Panc1 (cell line): Measurements from ENCODE around the gene LIPM. TPM values are rescaled to one million over a fixed set of nuclear protein-coding genes. Genes with fewer than 3 reads are reported as not detected.
A peak's percentile ranks its signal among the peaks of the same experiment; 100 is the strongest.

Experiments used
- ATAC-seq: fragments of 200-7000 bp; cut with Tn5 transposase; 2 replicates; pipeline ENCODE4 v1.9.1; 2020; ENCODE audit warnings: mild to moderate bottlenecking, moderate library complexity
- BruUV-seq: library from RNA; stranded (reverse); fragments of 400-500 nt; replicated peaks from 2 replicates; lab custom pipeline; 2021; lab: Mats Ljungman, UMichigan
- CTCF ChIA-PET: fragments of 300-600 bp; sonication (Branson Sonifier 250); formaldehyde crosslinking; loops from one replicate; lab custom pipeline; 2022; ENCODE audit warnings: antibody characterized with exemption; lab: Charles Lee
- POLR2A ChIA-PET: fragments of 300-600 bp; sonication (Branson Sonifier 250); formaldehyde crosslinking; loops from one replicate; lab custom pipeline; 2022; ENCODE audit warnings: antibody characterized with exemption; lab: Charles Lee
- DNase-seq: peaks from one replicate; pipeline ENCODE4 v3.0.0-alpha.2; 2010; ENCODE audit warnings: low read depth, low spot score
- H3K27ac ChIP-seq: 2 replicates; pipeline ENCODE4 v1.5.1; 2011; ENCODE audit warnings: mild to moderate bottlenecking, low read length, inconsistent platforms
- H3K27me3 ChIP-seq: fragments of 200-500 bp; sonication (Bioruptor generic); 2 replicates; pipeline ENCODE4 v1.6.0; 2014; ENCODE audit warnings: low read length, inconsistent platforms; ENCODE audit not compliant: control insufficient read depth, insufficient read depth
- H3K36me3 ChIP-seq: fragments of 200-500 bp; sonication (Bioruptor generic); 2 replicates; pipeline ENCODE4 v1.5.1; 2014; ENCODE audit warnings: inconsistent platforms, mild to moderate bottlenecking, low read length, moderate library complexity; ENCODE audit not compliant: control insufficient read depth, insufficient read depth
- H3K4me1 ChIP-seq: 2 replicates; pipeline ENCODE4 v1.5.1; 2011; ENCODE audit warnings: inconsistent platforms, mild to moderate bottlenecking, low read length, moderate library complexity; ENCODE audit not compliant: control insufficient read depth, insufficient read depth
- H3K4me3 ChIP-seq, 2 experiments: 2 replicates each; pipeline ENCODE4 v1.5.1; 2011 to 2012; ENCODE audit warnings: low read depth in 2 of 2, low read length in 2 of 2, mild to moderate bottlenecking in 2 of 2, inconsistent platforms in 1 of 2, moderate library complexity in 1 of 2
- H3K9me3 ChIP-seq: fragments of 200-500 bp; sonication (Bioruptor generic); 2 replicates; pipeline ENCODE4 v1.5.1; 2014; ENCODE audit warnings: low read depth, mild to moderate bottlenecking, inconsistent platforms, low read length, moderate library complexity; ENCODE audit not compliant: control insufficient read depth, insufficient read depth
- CTCF ChIP-seq: fragments of 450-650 bp; IDR thresholded peaks from 2 replicates; pipeline ENCODE4 v1.5.1; 2017; ENCODE audit warnings: mild to moderate bottlenecking
- POLR2AphosphoS5 ChIP-seq: IDR thresholded peaks from 2 replicates; pipeline ENCODE4 v1.6.1; 2012; ENCODE audit warnings: mild to moderate bottlenecking, low read depth, low read length, moderate library complexity
- REST ChIP-seq, 2 experiments: IDR thresholded peaks; 2 replicates each; pipeline ENCODE4 v1.6.1; 2011 to 2012; ENCODE audit warnings: low read depth in 2 of 2, control low read depth in 1 of 2, low read length in 1 of 2, mild to moderate bottlenecking in 1 of 2, moderate library complexity in 1 of 2; ENCODE audit not compliant: insufficient read depth in 1 of 2
- SIN3A ChIP-seq: IDR thresholded peaks from 2 replicates; pipeline ENCODE4 v1.6.1; 2012; ENCODE audit warnings: low read depth, mild to moderate bottlenecking, low read length, moderate library complexity, borderline replicate concordance; ENCODE audit not compliant: insufficient read depth
- TCF7L2 ChIP-seq: IDR thresholded peaks from 2 replicates; pipeline ENCODE4 v1.6.1; 2011; ENCODE audit warnings: mild to moderate bottlenecking, low read depth, low read length, inconsistent platforms
- in situ Hi-C: cut with HindIII; loops from 2 replicates; pipeline ENCODE4 v1.10.0; 2016; ENCODE audit warnings: low sequenced_read_pairs, low pct_unique_long_range_greater_than_20kb
- intact Hi-C: fragments of 100-400 bp; cut with micrococcal nuclease; formaldehyde crosslinking; loops from one replicate; pipeline ENCODE4 v1.10.0; 2022; ENCODE audit not compliant: unreplicated experiment
- total RNA-seq: library from RNA; stranded (reverse); gene quantifications from one replicate; pipeline ENCODE4 v1.2.1, GENCODE V29; 2021; ENCODE audit not compliant: unreplicated experiment

The LIPM gene
- total RNA-seq, 1 experiment from 2014 or later = not detected

- in situ Hi-C loops (no loop called here), intact Hi-C loops (no loop called here)
- ChIA-PET POLR2A (no interaction called here), CTCF (no interaction called here)
- Histone ChIP-seq H3K9me3 (no peaks in the 10 kb centered on the region), H3K27ac (no peak within 1 kb of the TSS), H3K4me1 (peaks cover 9% of the 10 kb centered on the region), H3K27me3 (no peaks in the 10 kb centered on the region), H3K4me3 (no peak within 1 kb of the TSS), H3K36me3 (no peaks in the 10 kb centered on the region)
- TF ChIP-seq CTCF = no peak
- TF ChIP-seq SIN3A = no peak
- TF ChIP-seq REST (IDR thresholded peaks at IDR 0.05; ENCODE audit: insufficient read depth in 1 of 2, low read depth in 2 of 2, low read length in 1 of 2) = no peak
- no peak for TF ChIP-seq POLR2AphosphoS5
- no peak for TF ChIP-seq TCF7L2
- BruUV-seq = no TSS peak
- DNase-seq (no peak), ATAC-seq (peak; percentile 72)
Observed at GRCh38 chr10:88851706-88852105, 49.2 kb downstream of the LIPM start, which contains the start of gene ANKRD22. ANKRD22 (minus strand) TSS chr10:88851844; CDS start chr10:88851607, 237 bp downstream.

- DNase-seq = no peak
- intact Hi-C loops = no loop called here
- in situ Hi-C loops = no loop called here
- Histone ChIP-seq H3K27me3 (no peaks in the 10 kb centered on the region), H3K4me1 (peaks cover 9% of the 10 kb centered on the region), H3K36me3 (no peaks in the 10 kb centered on the region), H3K9me3 (no peaks in the 10 kb centered on the region), H3K27ac (no peak overlapping the region), H3K4me3 (no peak overlapping the region)
- no peak for ATAC-seq
- no peak for TF ChIP-seq SIN3A
- no peak for TF ChIP-seq CTCF
- no peak for TF ChIP-seq POLR2AphosphoS5
- no peak for TF ChIP-seq REST (IDR thresholded peaks at IDR 0.05; ENCODE audit: insufficient read depth in 1 of 2, low read depth in 2 of 2, low read length in 1 of 2)
- no peak for TF ChIP-seq TCF7L2
- no TSS peak for BruUV-seq
- ChIA-PET POLR2A (no interaction called here), CTCF (no interaction called here)
Observed at GRCh38 chr10:88852327-88852726, 49.8 kb downstream of the LIPM start.
